Putamen (tissue), 1 donor: Measurements from ENCODE around the gene MROH2B.

Source experiments
- DNase-seq: peaks from one replicate; pipeline ENCODE4 v3.0.0-alpha.2; 2016; ENCODE audit warnings: low spot score

The MROH2B gene

GRCh38 chr5:41071242-41071641, at the start of gene MROH2B:
Gene MROH2B (minus strand): TSS chr5:41071342. CDS start chr5:41070852, 490 bp downstream.
- no peak for DNase-seq

- DNase-seq, result no peak
Observed at GRCh38 chr5:41120600-41120999, 49.5 kb upstream of the MROH2B start.

- DNase-seq, result no peak
Observed at GRCh38 chr5:41118177-41118576, 47.0 kb upstream of the MROH2B start.

- no peak for DNase-seq
Observed at GRCh38 chr5:41115281-41115680, 44.1 kb upstream of the MROH2B start.

GRCh38 chr5:41112486-41113455, 41.6 kb upstream of the MROH2B start:
- DNase-seq, result no peak

- no peak for DNase-seq
Observed at GRCh38 chr5:41109186-41109585, 38.0 kb upstream of the MROH2B start.

GRCh38 chr5:41102341-41102740, 31.2 kb upstream of the MROH2B start:
- no peak for DNase-seq

GRCh38 chr5:41097642-41098041, 26.5 kb upstream of the MROH2B start:
- DNase-seq, result no peak

- no peak for DNase-seq
Observed at GRCh38 chr5:41095324-41096101, 24.4 kb upstream of the MROH2B start.

- no peak for DNase-seq
Observed at GRCh38 chr5:41094871-41095270, 23.7 kb upstream of the MROH2B start.

GRCh38 chr5:41093803-41094202, 22.7 kb upstream of the MROH2B start:
- no peak for DNase-seq

GRCh38 chr5:41087461-41087860, 16.3 kb upstream of the MROH2B start:
- DNase-seq, result no peak

GRCh38 chr5:41083306-41083705, 12.2 kb upstream of the MROH2B start:
- DNase-seq, result no peak

GRCh38 chr5:41071975-41072374, 833 bp upstream of the MROH2B start:
- DNase-seq, result no peak

- no peak for DNase-seq
Observed at GRCh38 chr5:41067714-41068568, 3.2 kb downstream of the MROH2B start.

- DNase-seq, result no peak
Observed at GRCh38 chr5:41065691-41066335, 5.3 kb downstream of the MROH2B start.

GRCh38 chr5:41057940-41058339, 13.2 kb downstream of the MROH2B start:
- no peak for DNase-seq

- DNase-seq, result no peak
Observed at GRCh38 chr5:41057231-41057630, 13.9 kb downstream of the MROH2B start.

- DNase-seq, result no peak
Observed at GRCh38 chr5:41048986-41049385, 22.2 kb downstream of the MROH2B start.

- no peak for DNase-seq
Observed at GRCh38 chr5:41043109-41043747, 27.9 kb downstream of the MROH2B start.

- DNase-seq, result no peak
Observed at GRCh38 chr5:41032973-41033372, 38.2 kb downstream of the MROH2B start.
